ENCODE measurements around the gene MIDN.

DNA sequence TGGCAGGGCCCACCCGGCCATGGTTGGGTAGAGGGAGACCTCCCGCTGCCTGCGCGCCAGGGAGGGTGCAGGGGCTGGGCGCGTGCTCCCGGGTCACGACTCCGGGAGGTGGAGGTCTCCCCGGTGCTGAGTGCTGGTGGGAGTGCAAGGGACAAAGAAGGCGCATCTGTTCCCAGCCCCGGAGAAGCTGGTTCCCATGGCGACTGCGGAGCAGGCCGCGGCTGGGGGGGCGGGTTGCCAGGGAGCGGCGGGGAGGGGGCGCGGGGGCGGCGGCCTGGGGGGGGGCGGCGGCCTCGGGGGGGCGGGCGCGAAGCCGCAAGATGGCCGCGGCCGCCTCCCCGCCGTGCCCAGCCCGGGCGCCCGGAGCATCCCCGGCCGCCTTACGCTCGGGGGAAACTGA lies 11.8 kb upstream of the MIDN start:
- TF ChIP-seq, protein P1, sequence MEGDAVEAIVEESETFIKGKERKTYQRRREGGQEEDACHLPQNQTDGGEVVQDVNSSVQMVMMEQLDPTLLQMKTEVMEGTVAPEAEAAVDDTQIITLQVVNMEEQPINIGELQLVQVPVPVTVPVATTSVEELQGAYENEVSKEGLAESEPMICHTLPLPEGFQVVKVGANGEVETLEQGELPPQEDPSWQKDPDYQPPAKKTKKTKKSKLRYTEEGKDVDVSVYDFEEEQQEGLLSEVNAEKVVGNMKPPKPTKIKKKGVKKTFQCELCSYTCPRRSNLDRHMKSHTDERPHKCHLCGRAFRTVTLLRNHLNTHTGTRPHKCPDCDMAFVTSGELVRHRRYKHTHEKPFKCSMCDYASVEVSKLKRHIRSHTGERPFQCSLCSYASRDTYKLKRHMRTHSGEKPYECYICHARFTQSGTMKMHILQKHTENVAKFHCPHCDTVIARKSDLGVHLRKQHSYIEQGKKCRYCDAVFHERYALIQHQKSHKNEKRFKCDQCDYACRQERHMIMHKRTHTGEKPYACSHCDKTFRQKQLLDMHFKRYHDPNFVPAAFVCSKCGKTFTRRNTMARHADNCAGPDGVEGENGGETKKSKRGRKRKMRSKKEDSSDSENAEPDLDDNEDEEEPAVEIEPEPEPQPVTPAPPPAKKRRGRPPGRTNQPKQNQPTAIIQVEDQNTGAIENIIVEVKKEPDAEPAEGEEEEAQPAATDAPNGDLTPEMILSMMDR (IDR thresholded peaks at IDR 0.05; ENCODE audit: low read length): no peak
- no peak for TF ChIP-seq EZH2phosphoT487 (IDR thresholded peaks at IDR 0.05; ENCODE audit: low read length)
- TF ChIP-seq EZH2 (optimal IDR thresholded peaks at IDR 0.05; ENCODE audit: low read depth, low read length): no peak

Data from MM.1S (cell line).